Body of pancreas (tissue), 4 donors: ENCODE results near the gene TRAK2.

Source experiments
- CTCF ChIP-seq, 7 experiments: fragments of 450-650 bp in 4 of 7; fragments of 200-600 bp in 3 of 7; sonication (generic) in 3 of 7; IDR thresholded peaks; one replicate each; pipeline ENCODE4 v1.5.1; 2016 to 2019; ENCODE audit warnings: antibody characterized with exemption in 7 of 7
- POLR2A ChIP-seq, 3 donors: fragments of 450-650 bp; IDR thresholded peaks; one replicate each; pipeline ENCODE4 v1.6.1; 2016; ENCODE audit warnings: antibody characterized with exemption in 3 of 3, mild to moderate bottlenecking in 2 of 3

- TF ChIP-seq CTCF (IDR thresholded peaks at IDR 0.05): no peak
- TF ChIP-seq POLR2A (IDR thresholded peaks at IDR 0.05): no peak
These were observed 25.3 kb downstream of the TRAK2 start for GRCh38 chr2:201425952-201426351.
